Adipose tissue (tissue), 3 donors: ENCODE measurements around the gene ADPRH. TPM values are rescaled to one million over a fixed set of nuclear protein-coding genes. Genes with fewer than 3 reads are reported as not detected.

Experiments
- polyA plus RNA-seq, 3 donors: library from polyadenylated mRNA; stranded (reverse); fragments of 200-250 nt; gene quantifications; one replicate each; pipeline ENCODE4 v1.2.3, GENCODE V29; 2013
- donor health status: healthy with polysubstance abuse.
- donor health status: Bipolar disorder and iron deficiency.
- donor health status: healthy.

ADPRH gene
- polyA plus RNA-seq, 3 donors, result 5.4 to 6.5 (median 6.5) TPM

Other genes starting within 250 kb of the ADPRH start
- 10 to 100 TPM; 11.4 to 20.4 (median 12.4) TPM for gene TMEM39A, start 115.9 kb upstream of the ADPRH start, polyA plus RNA-seq
- gene POGLUT1, start 110.5 kb upstream of the ADPRH start, polyA plus RNA-seq, result 1 to 10 TPM; 4.9 to 7.6 (median 5.6) TPM
- gene TIMMDC1, start 80.9 kb upstream of the ADPRH start, polyA plus RNA-seq, result 10 to 100 TPM; 39.2 to 85.7 (median 76.3) TPM
- under 1 TPM in 2 of 3 donors, not detected in 1; 0.06 to 0.14 TPM for gene CD80, start 19.9 kb upstream of the ADPRH start, polyA plus RNA-seq
- 1 to 10 TPM; 1.0 to 5.8 (median 2.7) TPM for gene PLA1A, start 18.4 kb downstream of the ADPRH start, polyA plus RNA-seq
- gene POPDC2, start 81.1 kb downstream of the ADPRH start, polyA plus RNA-seq, result 1 to 10 TPM in 2 of 3 donors, under 1 TPM in 1; 0.87 to 4.5 (median 1.7) TPM
- 100 to 1,000 TPM in 1 of 3 donors, 10 to 100 TPM in 2; 54.3 to 104 (median 78.3) TPM for gene COX17, start 97.9 kb downstream of the ADPRH start, polyA plus RNA-seq
- gene CFAP91, start 123.5 kb downstream of the ADPRH start, polyA plus RNA-seq, result 1 to 10 TPM in 2 of 3 donors, under 1 TPM in 1; 0.85 to 5.0 (median 3.1) TPM
- gene NR1I2, start 202.6 kb downstream of the ADPRH start, polyA plus RNA-seq, result under 1 TPM in 1 of 3 donors, not detected in 2; 0.13 TPM